Transverse colon (tissue), 4 donors: ENCODE results near the gene FOXN4. TPM values are rescaled to one million over a fixed set of nuclear protein-coding genes. Genes with fewer than 3 reads are reported as not detected.

Experiments used
- DNase-seq: peaks from one replicate; pipeline ENCODE4 v3.0.0-alpha.2; 2019
- H3K27ac ChIP-seq, 4 donors: fragments of 200-600 bp; sonication (generic); 2 replicates each; pipeline ENCODE4 v1.5.1; 2016 to 2018; ENCODE audit warnings: inconsistent platforms in 4 of 4
- H3K27me3 ChIP-seq: fragments of 200-600 bp; sonication (generic); 2 replicates; pipeline ENCODE4 v1.5.1; 2017; ENCODE audit warnings: inconsistent platforms
- H3K36me3 ChIP-seq, 4 donors: fragments of 200-600 bp; sonication (generic); 2 replicates each; pipeline ENCODE4 v1.5.1; 2017 to 2019; ENCODE audit warnings: inconsistent platforms in 4 of 4
- H3K4me1 ChIP-seq, 4 donors: fragments of 200-600 bp; sonication (generic); 2 replicates each; pipeline ENCODE4 v1.5.1; 2017 to 2020; ENCODE audit warnings: inconsistent platforms in 4 of 4
- H3K4me3 ChIP-seq, 4 donors: fragments of 200-600 bp; sonication (generic); 1 replicate in 1 of 4; 2 replicates in 3 of 4; pipeline versions ENCODE4 v1.5.1 to v1.6.1; 2017 to 2019; ENCODE audit warnings: inconsistent platforms in 4 of 4
- H3K9me3 ChIP-seq, 2 donors: fragments of 200-600 bp; sonication (generic); 2 replicates each; pipeline ENCODE4 v1.5.1; 2017 to 2019; ENCODE audit warnings: inconsistent platforms in 2 of 2
- EP300 ChIP-seq: sonication (generic); formaldehyde crosslinking; IDR thresholded peaks from one replicate; pipeline ENCODE4 v1.6.1; 2017; ENCODE audit warnings: antibody characterized with exemption, low read depth
- POLR2A ChIP-seq: fragments of 450-650 bp; IDR thresholded peaks from one replicate; pipeline ENCODE4 v1.6.1; 2016; ENCODE audit warnings: antibody characterized with exemption, mild to moderate bottlenecking, moderate library complexity
- POLR2AphosphoS5 ChIP-seq, 3 donors: sonication (generic); formaldehyde crosslinking; IDR thresholded peaks; one replicate each; pipeline ENCODE4 v1.6.1; 2016; ENCODE audit warnings: antibody characterized with exemption in 3 of 3
- WGBS, 2 donors: methylation state at CpG; one replicate each; pipeline ENCODE4 v1.1.5; 2018; ENCODE audit warnings: low coverage in 1 of 2; 5-methylcytosine and 5-hydroxymethylcytosine counted together
- in situ Hi-C, 4 donors: fragments of 200-750 bp; cut with MboI; loops; one replicate each; pipeline versions ENCODE4 v1.15.0 to v1.15.1; 2017; ENCODE audit warnings: low sequenced_read_pairs in 3 of 4, low pct_ligation_motif_present in 1 of 4, low pct_unique_long_range_greater_than_20kb in 1 of 4
- intact Hi-C: fragments of 100-400 bp; cut with DNase I; formaldehyde crosslinking; loops from one replicate; pipeline ENCODE4 v1.15.1; 2023; ENCODE audit warnings: low total_unique reads
- total RNA-seq, 4 donors: library from RNA; depleted of rRNA; stranded (reverse); fragments of >200 nt; gene quantifications; one replicate each; pipeline ENCODE4 v1.1.0, GENCODE V29; 2016
- TF ChIP-seq, protein P1 (sequence below), 5 experiments: fragments of 200-600 bp in 3 of 5; fragments of 450-650 bp in 2 of 5; sonication (generic) in 3 of 5; IDR thresholded peaks; 1 replicate in 2 of 5; 2 replicates in 3 of 5; pipeline ENCODE4 v1.5.1; 2016 to 2017; ENCODE audit warnings: antibody characterized with exemption in 5 of 5, inconsistent platforms in 3 of 5, mild to moderate bottlenecking in 2 of 5, moderate library complexity in 1 of 5

Gene FOXN4
- total RNA-seq, 4 donors from 2014 or later, result not detected

- DNase-seq, result no peak
- no peak for TF ChIP-seq EP300
- TF ChIP-seq, protein P1, sequence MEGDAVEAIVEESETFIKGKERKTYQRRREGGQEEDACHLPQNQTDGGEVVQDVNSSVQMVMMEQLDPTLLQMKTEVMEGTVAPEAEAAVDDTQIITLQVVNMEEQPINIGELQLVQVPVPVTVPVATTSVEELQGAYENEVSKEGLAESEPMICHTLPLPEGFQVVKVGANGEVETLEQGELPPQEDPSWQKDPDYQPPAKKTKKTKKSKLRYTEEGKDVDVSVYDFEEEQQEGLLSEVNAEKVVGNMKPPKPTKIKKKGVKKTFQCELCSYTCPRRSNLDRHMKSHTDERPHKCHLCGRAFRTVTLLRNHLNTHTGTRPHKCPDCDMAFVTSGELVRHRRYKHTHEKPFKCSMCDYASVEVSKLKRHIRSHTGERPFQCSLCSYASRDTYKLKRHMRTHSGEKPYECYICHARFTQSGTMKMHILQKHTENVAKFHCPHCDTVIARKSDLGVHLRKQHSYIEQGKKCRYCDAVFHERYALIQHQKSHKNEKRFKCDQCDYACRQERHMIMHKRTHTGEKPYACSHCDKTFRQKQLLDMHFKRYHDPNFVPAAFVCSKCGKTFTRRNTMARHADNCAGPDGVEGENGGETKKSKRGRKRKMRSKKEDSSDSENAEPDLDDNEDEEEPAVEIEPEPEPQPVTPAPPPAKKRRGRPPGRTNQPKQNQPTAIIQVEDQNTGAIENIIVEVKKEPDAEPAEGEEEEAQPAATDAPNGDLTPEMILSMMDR (IDR thresholded peaks at IDR 0.05), result no peak
- no peak for TF ChIP-seq POLR2A
- TF ChIP-seq POLR2AphosphoS5 (IDR thresholded peaks at IDR 0.05), result no peak
- intact Hi-C loops (no loop called here), in situ Hi-C loops (no loop called here)
- 46% methylated on average over 1 of the region's 1 CpG; no CpG with 5 or more reads in 1 of the 2 donors for WGBS, 2 donors
- no peaks in the 10 kb centered on the region for H3K27me3 ChIP-seq
- H3K27ac ChIP-seq, result no peak overlapping the region
- no peaks in the 10 kb centered on the region for H3K9me3 ChIP-seq
- peaks cover 11 to 18% (median 17%) of the 10 kb centered on the region in 4 donors for H3K4me1 ChIP-seq
- H3K4me3 ChIP-seq, result no peak overlapping the region
- H3K36me3 ChIP-seq, result no peaks in the 10 kb centered on the region
These were observed 34.7 kb downstream of the FOXN4 start for GRCh38 chr12:109274381-109274780.

DNA sequence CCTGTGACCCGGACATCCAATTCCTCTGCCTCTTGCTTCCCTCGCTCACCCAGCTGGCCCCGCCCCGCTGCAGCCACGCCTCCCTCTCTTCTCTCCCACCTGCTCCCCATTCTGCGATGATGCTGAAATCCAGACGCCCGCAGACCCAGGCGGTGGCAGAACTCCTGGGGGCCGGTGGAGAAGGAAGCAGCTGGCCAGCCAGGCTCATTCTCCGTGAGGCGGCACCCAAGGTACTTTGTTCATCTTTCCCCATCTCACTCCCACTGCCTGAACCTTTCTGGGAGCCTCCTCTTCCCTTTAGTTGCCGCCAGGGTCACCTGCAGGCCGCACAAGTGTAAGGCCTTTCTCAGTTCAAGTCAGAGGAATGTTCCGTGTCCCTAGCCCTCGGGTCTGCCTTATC lies 35.7 kb downstream of the FOXN4 start:
- intact Hi-C loops, result no loop called here
- in situ Hi-C loops, result no loop called here

DNA sequence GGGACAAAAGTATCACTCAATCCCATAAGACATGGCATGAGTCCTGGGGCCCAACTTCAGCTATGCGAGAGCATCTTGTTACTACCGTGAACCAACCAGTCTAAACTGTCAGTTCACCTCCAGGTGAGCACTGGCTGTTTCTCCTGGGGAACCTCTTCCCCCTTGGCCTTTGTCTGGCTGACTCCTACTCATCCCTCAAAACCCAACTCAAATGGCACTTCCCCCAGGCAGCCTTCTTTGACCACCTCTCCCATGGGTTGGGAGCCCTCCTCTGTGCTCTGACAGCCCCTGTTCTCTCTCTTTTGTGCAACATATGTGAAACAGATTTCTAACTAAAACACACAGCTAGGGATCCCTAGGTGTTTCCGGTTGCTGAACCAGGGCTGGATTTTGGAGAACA lies 37.7 kb downstream of the FOXN4 start:
- H3K4me1 ChIP-seq, result peaks cover 0 to under 1% (median 0%) of the 10 kb centered on the region in 4 donors
- H3K4me3 ChIP-seq, result no peak overlapping the region
- WGBS, 2 donors, result 92% methylated on average over 3 of the region's 3 CpGs; no CpG with 5 or more reads in 1 of the 2 donors
- H3K9me3 ChIP-seq, result no peaks in the 10 kb centered on the region
- no peaks in the 10 kb centered on the region for H3K36me3 ChIP-seq
- DNase-seq, result no peak
- in situ Hi-C loops, result no loop called here
- no peak overlapping the region for H3K27ac ChIP-seq
- TF ChIP-seq POLR2A, result no peak
- TF ChIP-seq POLR2AphosphoS5 (IDR thresholded peaks at IDR 0.05), result no peak
- TF ChIP-seq EP300, result no peak
- TF ChIP-seq, protein P1 (IDR thresholded peaks at IDR 0.05), result no peak
- H3K27me3 ChIP-seq, result no peaks in the 10 kb centered on the region
- intact Hi-C loops, result no loop called here

More for the DNA sequence above, 35.7 kb downstream of the FOXN4 start:
- H3K36me3 ChIP-seq, result no peaks in the 10 kb centered on the region
- no peak for DNase-seq
- no peaks in the 10 kb centered on the region for H3K27me3 ChIP-seq
- no peaks in the 10 kb centered on the region for H3K9me3 ChIP-seq
- TF ChIP-seq EP300, result no peak
- TF ChIP-seq POLR2A, result no peak
- TF ChIP-seq POLR2AphosphoS5 (IDR thresholded peaks at IDR 0.05), result no peak
- TF ChIP-seq, protein P1 (IDR thresholded peaks at IDR 0.05), result no peak
- H3K27ac ChIP-seq, result no peak overlapping the region
- H3K4me1 ChIP-seq, result peaks cover 4 to 9% (median 8%) of the 10 kb centered on the region in 4 donors
- WGBS, 2 donors, result 44% methylated on average over 16 of the region's 16 CpGs; no CpG with 5 or more reads in 1 of the 2 donors
- H3K4me3 ChIP-seq, result no peak overlapping the region

DNA sequence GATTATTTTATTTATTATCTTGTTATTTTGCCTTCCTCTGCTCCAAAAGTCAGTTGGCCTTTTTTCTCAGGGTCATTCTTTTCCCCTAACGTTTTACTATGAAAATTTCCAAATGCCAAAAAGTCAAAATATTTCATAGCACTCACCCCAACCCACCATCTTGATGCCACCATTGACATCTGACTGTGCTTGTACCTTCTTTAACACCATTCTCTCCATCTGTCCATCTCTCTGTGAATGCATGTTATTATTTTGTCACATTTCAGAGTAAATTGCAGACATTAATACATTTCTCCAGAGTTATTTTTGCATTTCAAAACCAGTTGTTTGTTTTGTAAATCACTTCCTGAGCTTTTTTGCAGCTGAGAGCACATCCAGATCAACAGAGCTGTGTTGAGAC lies 38.6 kb downstream of the FOXN4 start:
- DNase-seq, result no peak
- Histone ChIP-seq H3K9me3 (no peaks in the 10 kb centered on the region), H3K4me1 (peaks cover 0 to 5% (median 0%) of the 10 kb centered on the region in 4 donors), H3K27ac (no peak overlapping the region), H3K27me3 (no peaks in the 10 kb centered on the region), H3K4me3 (no peak overlapping the region), H3K36me3 (peaks cover 0 to 7% (median 2%) of the 10 kb centered on the region in 4 donors)
- TF ChIP-seq POLR2AphosphoS5 (IDR thresholded peaks at IDR 0.05), result no peak
- no peak for TF ChIP-seq POLR2A
- TF ChIP-seq EP300, result no peak
- TF ChIP-seq, protein P1 (IDR thresholded peaks at IDR 0.05), result no peak
- intact Hi-C loops, result no loop called here
- 0% methylated on average over 1 of the region's 1 CpG for WGBS, 2 donors
- in situ Hi-C loops, result no loop called here
